Stimulated activated CD8-positive, alpha-beta memory T cell treated with anti-CD3 and anti-CD28 coated beads, Interleukin-15, amount 100 ng/mL, for 4 hours (primary cell): ENCODE data around the gene M6PR.

ENCODE experiments used
- DNase-seq, 2 donors: peaks; one replicate each; pipeline ENCODE4 v3.0.0-alpha.2; 2020; ENCODE audit warnings: low read depth in 2 of 2

Gene M6PR

GRCh38 chr12:8949342-8950220, at the start of gene M6PR:
TSS of gene M6PR (minus strand) at chr12:8949645. CDS start at chr12:8946404, 3,241 bp downstream.
- peak; percentile 80 to 82 for DNase-seq

GRCh38 chr12:8996682-8997405, 47.4 kb upstream of the M6PR start:
- DNase-seq: no peak

GRCh38 chr12:8995021-8995775, 45.8 kb upstream of the M6PR start:
- DNase-seq: no peak

- no peak for DNase-seq
These were observed 44.4 kb upstream of the M6PR start for GRCh38 chr12:8993827-8994226.

- DNase-seq: no peak
These were observed 42.2 kb upstream of the M6PR start for GRCh38 chr12:8991371-8992345.

GRCh38 chr12:8989413-8989812, 40.0 kb upstream of the M6PR start, which contains the start of gene KLRG1:
TSS of gene KLRG1 (plus strand) at chr12:8989546. CDS start at chr12:8989636, 90 bp downstream.
- no peak for DNase-seq

- no peak for DNase-seq
These were observed 38.2 kb upstream of the M6PR start for GRCh38 chr12:8987685-8988084.

- no peak for DNase-seq
These were observed 37.7 kb upstream of the M6PR start for GRCh38 chr12:8987163-8987562.

- DNase-seq: no peak
These were observed 35.8 kb upstream of the M6PR start for GRCh38 chr12:8985213-8985754.

- DNase-seq: no peak
These were observed 30.7 kb upstream of the M6PR start for GRCh38 chr12:8980137-8980536.

- DNase-seq: no peak
These were observed 21.0 kb upstream of the M6PR start for GRCh38 chr12:8970432-8970831.

- no peak for DNase-seq
These were observed 20.5 kb upstream of the M6PR start for GRCh38 chr12:8969861-8970411.

GRCh38 chr12:8968761-8969160, 19.3 kb upstream of the M6PR start:
- DNase-seq: no peak

GRCh38 chr12:8960176-8960575, 10.7 kb upstream of the M6PR start:
- DNase-seq: no peak

- no peak for DNase-seq
These were observed 8.6 kb upstream of the M6PR start for GRCh38 chr12:8958066-8958465.

GRCh38 chr12:8957561-8957960, 8.1 kb upstream of the M6PR start:
- DNase-seq: no peak

- DNase-seq: no peak
These were observed 7.3 kb upstream of the M6PR start for GRCh38 chr12:8956772-8957171.

- DNase-seq: no peak
These were observed 6.6 kb upstream of the M6PR start for GRCh38 chr12:8956073-8956472.

GRCh38 chr12:8953773-8954402, 4.4 kb upstream of the M6PR start:
- peak in 1 of 2 donors; percentile 41 for DNase-seq

GRCh38 chr12:8951744-8952143, 2.3 kb upstream of the M6PR start:
- DNase-seq: no peak
